GM06990 (cell line): ENCODE measurements around the gene GRIN3B.

Experiments
- DNase-seq: peaks from one replicate; pipeline ENCODE4 v3.0.0-alpha.2; 2011; ENCODE audit not compliant: insufficient read length; ENCODE audit errors: extremely low read depth
- H3K27me3 ChIP-seq: replicated peaks from 2 replicates; pipeline ENCODE4 v1.6.0; 2011; ENCODE audit warnings: low read length; ENCODE audit not compliant: control insufficient read depth, insufficient read depth
- H3K36me3 ChIP-seq: 2 replicates; pipeline ENCODE4 v1.5.1; 2011; ENCODE audit warnings: low read length; ENCODE audit not compliant: control insufficient read depth, insufficient read depth
- H3K4me3 ChIP-seq: replicated peaks from 2 replicates; pipeline ENCODE4 v1.5.1; 2011; ENCODE audit warnings: low read depth, mild to moderate bottlenecking, control low read depth, low read length
- TF ChIP-seq, protein P1 (sequence below): IDR thresholded peaks from 2 replicates; pipeline ENCODE4 v1.5.1; 2011; ENCODE audit warnings: low read length, control low read depth, mild to moderate bottlenecking, inconsistent platforms; ENCODE audit not compliant: insufficient read depth, poor library complexity, severe bottlenecking

GRIN3B gene

DNA sequence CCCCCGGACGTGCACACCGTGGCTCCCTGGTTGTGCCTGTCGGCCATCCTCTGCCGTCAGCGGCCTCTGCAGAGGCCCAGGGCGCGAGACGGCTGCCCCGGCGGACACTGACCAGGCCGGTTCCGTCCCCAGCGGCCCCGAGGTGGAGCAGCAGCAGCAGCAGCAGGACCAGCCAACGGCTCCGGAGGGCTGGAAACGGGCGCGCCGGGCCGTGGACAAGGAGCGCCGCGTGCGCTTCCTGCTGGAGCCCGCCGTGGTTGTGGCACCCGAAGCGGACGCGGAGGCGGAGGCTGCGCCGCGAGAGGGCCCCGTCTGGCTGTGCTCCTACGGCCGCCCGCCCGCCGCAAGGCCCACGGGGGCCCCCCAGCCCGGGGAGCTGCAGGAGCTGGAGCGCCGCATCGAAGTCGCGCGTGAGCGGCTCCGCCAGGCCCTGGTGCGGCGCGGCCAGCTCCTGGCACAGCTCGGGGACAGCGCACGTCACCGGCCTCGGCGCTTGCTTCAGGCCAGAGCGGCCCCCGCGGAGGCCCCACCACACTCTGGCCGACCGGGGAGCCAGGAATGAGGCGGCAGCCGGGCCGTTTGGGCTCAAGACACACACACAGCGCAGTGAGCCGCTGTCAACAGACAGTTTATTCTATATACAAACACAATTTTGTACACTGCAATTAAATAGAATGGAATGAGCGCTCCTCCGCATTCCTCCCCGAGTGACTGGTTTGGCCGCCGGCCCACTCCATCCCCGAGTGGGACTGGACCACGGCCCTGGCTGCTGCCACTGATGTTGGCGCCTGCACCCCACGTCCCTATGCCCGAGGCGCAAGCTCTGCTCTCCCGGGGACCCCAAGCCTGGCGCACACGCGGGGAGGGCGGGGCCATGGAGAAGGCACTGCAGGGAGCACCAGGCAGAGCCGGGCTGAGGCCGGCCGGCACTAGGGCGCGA lies 9.1 kb downstream of the GRIN3B start:
- H3K27me3 ChIP-seq = no peaks in the 10 kb centered on the region
- H3K36me3 ChIP-seq = peaks cover 24% of the 10 kb centered on the region
- TF ChIP-seq, protein P1, sequence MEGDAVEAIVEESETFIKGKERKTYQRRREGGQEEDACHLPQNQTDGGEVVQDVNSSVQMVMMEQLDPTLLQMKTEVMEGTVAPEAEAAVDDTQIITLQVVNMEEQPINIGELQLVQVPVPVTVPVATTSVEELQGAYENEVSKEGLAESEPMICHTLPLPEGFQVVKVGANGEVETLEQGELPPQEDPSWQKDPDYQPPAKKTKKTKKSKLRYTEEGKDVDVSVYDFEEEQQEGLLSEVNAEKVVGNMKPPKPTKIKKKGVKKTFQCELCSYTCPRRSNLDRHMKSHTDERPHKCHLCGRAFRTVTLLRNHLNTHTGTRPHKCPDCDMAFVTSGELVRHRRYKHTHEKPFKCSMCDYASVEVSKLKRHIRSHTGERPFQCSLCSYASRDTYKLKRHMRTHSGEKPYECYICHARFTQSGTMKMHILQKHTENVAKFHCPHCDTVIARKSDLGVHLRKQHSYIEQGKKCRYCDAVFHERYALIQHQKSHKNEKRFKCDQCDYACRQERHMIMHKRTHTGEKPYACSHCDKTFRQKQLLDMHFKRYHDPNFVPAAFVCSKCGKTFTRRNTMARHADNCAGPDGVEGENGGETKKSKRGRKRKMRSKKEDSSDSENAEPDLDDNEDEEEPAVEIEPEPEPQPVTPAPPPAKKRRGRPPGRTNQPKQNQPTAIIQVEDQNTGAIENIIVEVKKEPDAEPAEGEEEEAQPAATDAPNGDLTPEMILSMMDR = no peak
- DNase-seq = no peak
- no peak overlapping the region for H3K4me3 ChIP-seq

DNA sequence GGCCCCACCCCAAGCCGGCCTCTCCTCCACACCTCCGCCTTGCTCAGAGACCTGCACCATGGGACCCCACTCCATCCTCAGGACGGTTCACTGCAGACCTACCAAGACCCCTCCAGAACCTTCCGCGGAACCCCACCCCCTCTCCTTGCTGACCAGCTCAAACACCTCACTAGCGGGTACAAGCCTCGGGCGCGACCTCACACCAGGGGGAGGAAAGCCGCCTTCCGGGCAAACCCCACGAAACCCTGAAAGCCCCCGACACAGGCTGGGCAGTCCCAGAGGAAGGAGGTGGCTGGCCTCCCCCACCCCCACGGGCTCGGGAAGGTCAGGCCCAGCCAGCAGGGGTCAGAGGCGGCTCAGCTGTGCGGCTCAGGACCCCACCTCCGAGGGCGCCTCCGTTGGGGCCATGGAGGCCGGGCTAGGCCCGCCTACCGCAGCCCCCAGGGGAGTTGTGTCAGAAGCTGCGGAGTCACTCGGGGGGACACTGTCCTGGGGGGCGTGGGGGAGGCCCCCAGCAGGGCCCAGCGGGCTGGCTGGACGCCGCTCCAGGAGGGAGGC lies 9.8 kb downstream of the GRIN3B start:
- no peak for DNase-seq
- peaks cover 25% of the 10 kb centered on the region for H3K36me3 ChIP-seq
- TF ChIP-seq, protein P1 = no peak

DNA sequence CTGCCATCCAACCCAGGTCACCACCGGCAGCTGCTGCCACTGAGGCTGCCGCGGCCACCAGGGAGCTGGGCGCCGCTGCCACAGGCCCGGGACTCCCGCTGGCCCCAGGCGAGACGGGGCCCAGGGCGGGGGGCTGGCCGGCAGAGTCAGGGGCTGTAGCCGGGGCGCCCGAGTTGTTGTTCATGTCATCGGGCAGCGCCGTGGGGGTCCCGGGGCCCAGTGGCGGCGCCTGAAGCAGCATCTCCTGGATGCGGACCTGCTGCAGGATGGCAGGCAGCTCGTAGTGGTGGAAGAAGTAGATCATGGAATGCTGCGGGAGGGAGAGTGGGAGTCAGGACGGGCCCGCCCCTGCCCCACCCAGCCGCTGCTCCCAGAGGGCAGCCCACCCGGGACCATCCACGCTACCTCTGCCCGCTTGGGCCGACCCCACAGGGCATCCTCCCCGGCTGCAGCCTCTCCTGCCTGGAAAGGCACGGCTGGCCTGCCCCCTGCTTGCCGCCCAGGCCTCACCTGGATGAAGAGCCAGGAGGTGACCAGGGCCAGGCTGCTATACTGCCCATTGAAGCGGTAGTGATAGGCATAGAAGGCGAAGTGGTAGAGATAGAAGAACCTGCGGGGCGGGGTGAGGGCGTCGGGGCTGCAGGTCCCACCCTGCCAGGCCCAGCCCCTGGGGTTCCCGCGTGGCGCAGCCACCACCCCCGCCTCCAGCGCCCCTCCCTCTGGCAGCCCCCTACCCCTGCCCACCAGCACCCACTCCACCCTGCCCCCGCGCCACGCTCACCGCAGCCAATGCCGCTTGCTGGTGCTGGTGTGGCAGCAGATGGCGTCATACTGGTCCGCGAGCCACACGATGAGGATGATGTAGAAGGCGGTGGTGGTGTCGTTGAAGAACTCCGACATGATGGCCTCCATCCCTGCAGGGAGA lies 10.6 kb downstream of the GRIN3B start:
- TF ChIP-seq, protein P1 = no peak
- Histone ChIP-seq H3K4me3 (no peak overlapping the region), H3K27me3 (no peaks in the 10 kb centered on the region), H3K36me3 (peaks cover 30% of the 10 kb centered on the region)
- DNase-seq = no peak

More for the DNA sequence above, 9.8 kb downstream of the GRIN3B start:
- Histone ChIP-seq H3K4me3 (no peak overlapping the region), H3K27me3 (no peaks in the 10 kb centered on the region)

DNA sequence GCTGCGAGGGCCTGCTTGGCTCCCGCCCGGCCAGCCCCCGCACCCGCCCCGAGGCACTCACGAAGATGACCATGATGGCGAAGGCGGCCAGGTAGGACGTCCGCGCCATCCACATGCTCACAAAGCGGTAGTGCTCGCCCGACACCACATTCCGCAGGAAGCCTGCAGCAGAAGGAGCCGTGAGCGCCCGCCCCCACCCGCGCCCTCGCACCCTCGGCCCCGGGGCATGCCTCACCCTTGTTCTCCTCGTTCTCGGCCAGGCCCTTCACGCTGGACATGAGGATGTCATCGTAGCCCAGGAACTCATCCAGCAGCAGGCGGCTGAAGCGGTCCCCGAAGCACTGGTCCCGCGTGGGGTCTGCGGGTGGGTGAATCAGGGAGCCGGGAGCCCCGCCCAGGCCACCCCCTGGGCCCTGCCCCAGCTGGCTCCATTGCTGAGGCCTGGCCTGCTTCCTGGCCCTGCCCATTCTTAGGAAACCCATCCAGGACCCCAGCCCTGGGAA lies 11.7 kb downstream of the GRIN3B start:
- TF ChIP-seq, protein P1 = no peak
- Histone ChIP-seq H3K27me3 (no peaks in the 10 kb centered on the region), H3K4me3 (no peak overlapping the region), H3K36me3 (peaks cover 35% of the 10 kb centered on the region)
- DNase-seq = no peak

DNA sequence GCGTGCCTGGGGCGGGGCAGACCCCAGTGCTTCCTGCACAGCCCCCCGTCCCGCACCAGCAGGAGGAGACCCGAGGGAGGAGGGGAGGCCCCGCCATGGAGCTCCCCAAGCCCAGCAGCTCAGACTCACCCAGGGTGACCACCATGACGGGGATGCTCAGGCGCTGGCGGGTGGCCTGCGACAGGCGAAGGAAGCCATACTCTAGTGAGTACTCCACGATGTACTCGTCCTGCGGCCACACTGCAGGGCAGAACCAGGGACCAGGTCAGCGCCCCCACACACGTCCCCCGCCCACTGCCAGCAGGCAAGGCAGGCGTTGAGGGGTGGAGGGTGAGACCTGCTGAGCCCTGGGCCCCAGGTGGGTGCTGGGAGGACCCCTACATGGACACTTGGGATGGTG lies 12.1 kb downstream of the GRIN3B start:
- no peak overlapping the region for H3K4me3 ChIP-seq
- peaks cover 35% of the 10 kb centered on the region for H3K36me3 ChIP-seq
- H3K27me3 ChIP-seq = no peaks in the 10 kb centered on the region
- TF ChIP-seq, protein P1 = no peak
- no peak for DNase-seq
